ENCODE measurements around the gene DLGAP1.

The DLGAP1 gene

GRCh38 chr18:3832025-3832638, 623.0 kb downstream of the DLGAP1 start:
- DNase-seq (ENCODE audit: low read depth in 1 of 2, low spot score in 1 of 2): no peak

GRCh38 chr18:3830604-3831003, 624.5 kb downstream of the DLGAP1 start:
- DNase-seq (ENCODE audit: low read depth in 1 of 2, low spot score in 1 of 2): no peak

GRCh38 chr18:3827236-3827845, 627.8 kb downstream of the DLGAP1 start:
- no peak for DNase-seq (ENCODE audit: low read depth in 1 of 2, low spot score in 1 of 2)

- DNase-seq (ENCODE audit: low read depth in 1 of 2, low spot score in 1 of 2): no peak
Observed at GRCh38 chr18:3826021-3826420, 629.1 kb downstream of the DLGAP1 start.

DNA sequence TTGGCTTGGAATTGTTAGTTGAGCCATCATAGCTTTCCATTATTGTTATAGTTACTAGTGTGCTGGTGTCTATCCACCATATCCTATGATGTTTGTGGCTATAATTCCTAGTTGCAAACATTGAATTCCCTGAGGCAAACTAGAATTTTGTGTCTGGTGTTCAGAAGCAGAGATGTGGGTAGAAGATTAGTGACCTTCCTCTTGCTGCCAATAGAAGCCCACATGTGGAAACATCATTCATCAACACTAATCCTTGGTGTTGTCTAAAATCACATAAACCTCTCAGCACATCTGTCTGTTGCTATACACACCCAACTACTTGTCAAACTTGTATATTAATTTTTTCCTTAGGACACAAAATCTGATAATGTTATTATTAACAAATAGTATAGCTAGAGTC, 631.0 kb downstream of the DLGAP1 start:
- DNase-seq (ENCODE audit: low read depth in 1 of 2, low spot score in 1 of 2): no peak

GRCh38 chr18:3823073-3823472, 632.0 kb downstream of the DLGAP1 start:
- DNase-seq (ENCODE audit: low read depth in 1 of 2, low spot score in 1 of 2): no peak

DNA sequence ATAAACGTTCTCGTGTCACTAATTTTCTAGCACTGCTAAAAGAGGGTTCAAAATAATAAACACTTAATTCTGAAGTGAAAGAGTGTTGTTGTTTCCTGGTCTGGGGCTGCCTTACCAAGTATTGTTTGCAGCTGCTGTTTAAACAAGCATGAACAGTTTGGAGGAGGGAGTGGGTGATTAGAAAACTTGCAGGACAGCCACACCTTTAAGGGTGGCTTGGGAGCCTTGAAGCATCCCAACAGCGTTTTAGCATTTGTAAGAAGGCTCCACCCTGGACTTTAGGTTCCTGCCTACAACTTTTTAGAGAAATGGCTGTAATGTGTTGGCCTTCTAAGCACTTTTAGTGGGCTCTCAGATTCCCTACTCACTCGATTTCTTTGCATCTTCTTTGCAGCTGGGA, 633.6 kb downstream of the DLGAP1 start:
- no peak for DNase-seq (ENCODE audit: low read depth in 1 of 2, low spot score in 1 of 2)

DNA sequence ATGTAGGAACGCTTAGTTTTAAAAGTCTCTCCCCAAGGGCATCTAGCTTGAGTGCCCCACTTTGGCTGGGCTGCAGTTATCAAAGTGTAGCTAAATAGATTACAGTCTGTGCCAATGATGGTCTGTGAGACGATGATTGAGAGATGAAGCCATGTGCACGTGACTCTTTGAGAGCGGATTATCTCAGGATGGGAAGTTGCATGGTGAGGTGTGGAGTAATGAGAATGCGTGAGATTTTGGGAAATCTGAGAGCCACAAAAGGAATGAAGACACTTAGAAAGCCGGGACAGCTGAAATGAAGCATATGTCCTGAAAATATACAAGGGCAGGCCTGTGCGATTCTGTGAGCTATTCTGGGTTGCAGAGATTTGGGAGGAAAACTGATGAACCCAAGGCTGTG, 635.1 kb downstream of the DLGAP1 start:
- no peak for DNase-seq (ENCODE audit: low read depth in 1 of 2, low spot score in 1 of 2)

DNA sequence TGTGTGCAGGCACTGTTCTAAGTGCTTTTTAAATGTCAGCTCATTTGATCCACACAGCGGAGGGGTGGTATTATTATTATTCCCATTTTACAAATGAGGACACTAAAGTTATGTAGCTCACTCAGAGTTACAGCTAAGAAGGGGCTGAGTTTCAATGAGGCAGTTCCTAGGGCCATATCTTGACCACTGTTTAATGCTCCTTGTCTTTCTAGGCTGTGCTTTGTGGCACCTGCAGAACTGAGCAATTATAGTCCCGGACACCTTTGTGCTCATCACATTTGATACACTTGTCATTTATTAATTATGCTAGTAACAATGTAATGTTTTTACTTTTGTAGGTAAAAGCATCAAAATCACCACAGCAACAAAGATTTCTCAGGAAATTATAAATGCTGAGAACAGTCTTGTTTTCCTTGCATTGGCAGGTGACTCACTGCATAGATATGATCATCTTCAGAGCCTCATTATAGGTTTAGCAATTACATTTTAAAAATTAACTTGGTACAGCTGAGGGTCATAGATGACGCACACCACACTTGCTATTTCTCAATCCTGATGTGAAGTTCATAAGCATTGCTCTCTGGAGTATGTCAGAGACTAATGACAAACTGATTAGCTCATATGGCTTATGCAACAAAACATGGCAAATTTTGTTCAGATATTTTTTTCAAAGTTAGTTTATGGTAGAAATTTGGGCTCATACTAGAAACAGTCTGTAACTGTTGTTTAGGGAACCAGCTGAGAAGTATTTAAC, 638.3 kb downstream of the DLGAP1 start:
- DNase-seq (ENCODE audit: low read depth in 1 of 2, low spot score in 1 of 2): no peak

DNA sequence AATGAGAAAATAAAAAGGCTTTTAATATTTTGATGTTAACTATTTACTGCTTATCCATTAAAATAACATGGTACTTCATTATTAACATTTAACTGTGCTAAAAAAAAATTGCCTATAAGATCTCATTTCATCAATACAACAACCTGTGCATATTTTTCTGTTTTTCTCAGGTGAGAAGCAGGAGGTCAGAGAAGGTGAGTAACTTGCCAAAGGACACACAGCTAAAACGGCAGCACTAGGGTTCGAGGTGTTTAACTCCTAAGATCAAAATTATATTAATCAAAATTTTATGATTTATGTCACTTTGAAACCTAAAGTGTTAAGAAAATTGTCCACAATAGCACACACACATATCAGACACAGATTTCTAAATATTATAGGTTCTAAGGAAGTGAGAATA, 639.1 kb downstream of the DLGAP1 start:
- DNase-seq (ENCODE audit: low read depth in 1 of 2, low spot score in 1 of 2): no peak

GRCh38 chr18:3814816-3815215, 640.3 kb downstream of the DLGAP1 start:
- no peak for DNase-seq (ENCODE audit: low read depth in 1 of 2, low spot score in 1 of 2)

GRCh38 chr18:3810296-3810695, 644.8 kb downstream of the DLGAP1 start:
- DNase-seq (ENCODE audit: low read depth in 1 of 2, low spot score in 1 of 2): no peak

- DNase-seq (ENCODE audit: low read depth in 1 of 2, low spot score in 1 of 2): no peak
Observed at GRCh38 chr18:3808985-3809780, 645.9 kb downstream of the DLGAP1 start.

DNA sequence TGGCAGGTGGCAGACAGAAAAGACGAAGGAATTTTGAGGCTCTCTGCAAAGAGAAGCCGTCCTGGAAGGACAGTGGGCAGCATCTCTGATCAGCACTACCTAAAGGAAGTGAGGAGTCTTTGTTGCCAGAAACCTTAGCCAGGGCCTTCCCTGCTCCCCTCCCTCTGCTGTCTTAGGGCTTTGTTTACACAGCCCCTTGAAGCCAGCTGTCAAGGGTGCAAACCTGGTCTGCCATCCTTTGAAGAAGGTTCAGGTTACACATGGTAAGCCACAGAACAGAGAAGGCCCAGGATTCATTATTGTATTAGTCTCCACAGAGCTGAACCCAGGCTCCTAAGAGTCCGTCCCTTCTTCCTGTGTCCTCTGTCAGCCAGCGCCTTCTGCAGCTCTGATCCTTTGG, 648.5 kb downstream of the DLGAP1 start:
- no peak for DNase-seq (ENCODE audit: low read depth in 1 of 2, low spot score in 1 of 2)

- DNase-seq (ENCODE audit: low read depth in 1 of 2, low spot score in 1 of 2): no peak
Observed at GRCh38 chr18:3804336-3804735, 650.8 kb downstream of the DLGAP1 start.

- DNase-seq (ENCODE audit: low read depth in 1 of 2, low spot score in 1 of 2): no peak
Observed at GRCh38 chr18:3803350-3803749, 651.8 kb downstream of the DLGAP1 start.

- DNase-seq (ENCODE audit: low read depth in 1 of 2, low spot score in 1 of 2): no peak
Observed at GRCh38 chr18:3799515-3799914, 655.6 kb downstream of the DLGAP1 start.

GRCh38 chr18:3798032-3798431, 657.1 kb downstream of the DLGAP1 start:
- no peak for DNase-seq (ENCODE audit: low read depth in 1 of 2, low spot score in 1 of 2)

DNA sequence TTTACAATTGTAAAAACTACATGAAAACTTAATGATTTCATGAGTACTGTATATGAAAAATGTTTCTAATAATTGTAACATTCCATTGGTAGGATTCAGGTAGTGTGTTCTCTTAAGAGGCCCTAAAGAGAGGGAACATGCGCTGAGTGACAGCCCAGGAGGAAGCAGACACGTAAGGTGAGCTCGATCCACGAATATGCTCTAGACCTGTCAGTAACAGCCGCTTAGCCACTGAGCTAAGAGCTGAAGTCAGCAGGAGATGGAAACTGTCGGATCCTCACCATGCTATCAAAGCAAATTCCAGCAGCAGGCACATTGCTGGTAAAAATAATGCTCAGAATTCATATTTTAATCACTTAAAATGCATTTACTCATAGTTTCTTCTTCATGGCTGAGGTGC, 658.7 kb downstream of the DLGAP1 start:
- DNase-seq (ENCODE audit: low read depth in 1 of 2, low spot score in 1 of 2): no peak

- no peak for DNase-seq (ENCODE audit: low read depth in 1 of 2, low spot score in 1 of 2)
Observed at GRCh38 chr18:3794537-3795348, 660.4 kb downstream of the DLGAP1 start.

DNA sequence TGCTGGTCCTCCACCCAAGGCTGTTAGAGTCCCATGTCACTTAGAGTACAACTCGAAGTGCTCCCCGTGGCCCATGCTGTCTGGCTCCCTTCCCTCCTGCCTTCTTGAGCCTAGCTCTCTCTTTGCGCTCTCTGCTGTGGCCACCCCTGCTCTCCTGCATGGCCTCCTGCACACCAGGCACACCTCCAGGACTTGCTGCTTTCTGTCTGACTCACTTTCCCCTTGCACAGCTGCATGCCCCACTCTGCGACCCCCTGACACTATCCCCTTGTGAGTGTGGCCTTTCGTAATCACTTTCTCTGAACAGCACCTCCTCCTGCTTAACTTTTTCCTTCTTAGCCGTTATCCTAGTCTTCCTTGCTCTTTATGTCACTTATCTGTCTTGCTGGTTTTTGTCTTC, 661.6 kb downstream of the DLGAP1 start:
- no peak for DNase-seq (ENCODE audit: low read depth in 1 of 2, low spot score in 1 of 2)

All from activated CD4-positive, alpha-beta T cell treated with anti-CD3 and anti-CD28 coated beads, Interleukin-2, amount 50 U/mL, for 24 hours (primary cell).